Stimulated activated CD8-positive, alpha-beta memory T cell treated with anti-CD3 and anti-CD28 coated beads, Interleukin-7, amount 100 ng/mL, for 24 hours (primary cell): Measurements from ENCODE around the gene FERMT2.
"Not testable (repeated sequence)": the region's sequence is repeated elsewhere in the genome, so short reads cannot be mapped to it uniquely, and the experiment has no call there.

Source experiments
- DNase-seq: peaks from one replicate; pipeline ENCODE4 v3.0.0-alpha.2; 2020; ENCODE audit warnings: low read depth

FERMT2 gene

DNA sequence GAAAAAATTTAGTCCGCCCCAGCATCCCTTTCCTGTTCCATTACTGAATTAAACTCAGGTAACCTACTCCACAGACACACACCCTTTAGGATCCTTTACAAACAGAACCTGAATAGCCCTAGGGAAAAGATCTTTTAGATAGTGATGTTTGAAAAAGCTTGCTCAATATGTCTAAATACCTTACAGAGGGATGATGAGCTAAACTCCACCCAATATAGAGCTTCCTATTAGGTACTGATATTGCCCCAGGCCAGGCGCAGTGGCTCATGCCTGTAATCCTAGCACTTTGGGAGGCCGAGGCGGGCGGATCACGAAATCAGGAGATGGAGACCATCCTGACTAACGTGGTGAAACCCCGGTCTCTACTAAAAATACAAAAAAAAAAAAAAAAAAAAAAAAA lies 50.1 kb downstream of the FERMT2 start:
- DNase-seq, result no peak

DNA sequence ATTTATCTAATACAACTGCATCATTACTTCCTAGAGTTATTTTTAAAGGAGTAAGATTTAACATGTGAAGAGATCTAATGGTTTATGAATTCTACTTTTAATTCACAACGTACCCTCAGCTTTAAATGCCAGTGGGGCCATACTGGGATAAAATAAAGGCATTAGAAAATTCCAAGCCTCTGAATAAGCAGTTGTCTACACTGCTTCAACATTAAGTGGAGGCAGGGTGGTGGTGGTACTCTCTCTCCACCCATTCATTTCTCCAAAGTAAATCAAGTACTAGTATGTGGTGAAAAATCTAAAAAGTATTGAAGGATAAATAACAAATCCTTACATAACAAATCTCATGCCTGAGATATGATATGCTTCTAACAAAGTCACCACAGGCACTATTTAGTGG lies 52.4 kb downstream of the FERMT2 start:
- DNase-seq, result no peak

DNA sequence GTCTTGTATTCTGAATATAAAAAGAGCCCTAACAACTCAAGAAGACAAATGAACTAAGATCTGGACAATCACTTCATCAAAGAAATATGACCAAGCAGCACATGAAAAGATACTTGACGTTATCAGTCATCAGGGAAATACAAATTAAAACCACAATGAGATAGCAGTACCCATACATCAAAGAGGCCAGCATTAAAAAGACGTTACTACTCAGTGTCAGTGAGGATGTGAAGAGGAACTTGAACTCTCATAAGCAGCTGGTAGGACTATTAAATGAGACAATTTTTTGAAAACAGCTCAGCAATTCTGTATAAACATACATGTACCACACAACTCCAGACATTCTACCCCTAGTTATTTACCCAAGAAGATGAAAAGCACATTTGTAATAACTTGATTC lies 55.9 kb downstream of the FERMT2 start:
- DNase-seq, result no peak

DNA sequence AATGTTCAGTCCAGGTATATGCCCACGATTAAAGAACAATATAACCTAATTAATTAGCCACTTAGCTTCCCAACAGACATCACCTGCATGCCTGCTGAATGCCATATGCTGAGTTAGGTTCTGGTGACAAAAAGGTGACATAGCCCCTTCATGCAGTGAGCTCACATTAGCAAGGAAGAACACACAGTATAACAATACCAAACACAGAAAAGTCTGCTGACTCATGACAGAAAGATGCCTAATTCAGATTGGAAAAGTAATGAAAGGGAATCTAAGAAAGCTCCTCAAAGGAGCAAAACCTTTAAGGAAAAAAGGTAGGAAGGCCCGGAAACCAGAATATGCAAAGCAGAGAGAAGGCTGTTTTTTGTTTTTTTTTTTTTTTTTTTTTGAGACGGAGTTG lies 59.0 kb downstream of the FERMT2 start:
- DNase-seq, result no peak

DNA sequence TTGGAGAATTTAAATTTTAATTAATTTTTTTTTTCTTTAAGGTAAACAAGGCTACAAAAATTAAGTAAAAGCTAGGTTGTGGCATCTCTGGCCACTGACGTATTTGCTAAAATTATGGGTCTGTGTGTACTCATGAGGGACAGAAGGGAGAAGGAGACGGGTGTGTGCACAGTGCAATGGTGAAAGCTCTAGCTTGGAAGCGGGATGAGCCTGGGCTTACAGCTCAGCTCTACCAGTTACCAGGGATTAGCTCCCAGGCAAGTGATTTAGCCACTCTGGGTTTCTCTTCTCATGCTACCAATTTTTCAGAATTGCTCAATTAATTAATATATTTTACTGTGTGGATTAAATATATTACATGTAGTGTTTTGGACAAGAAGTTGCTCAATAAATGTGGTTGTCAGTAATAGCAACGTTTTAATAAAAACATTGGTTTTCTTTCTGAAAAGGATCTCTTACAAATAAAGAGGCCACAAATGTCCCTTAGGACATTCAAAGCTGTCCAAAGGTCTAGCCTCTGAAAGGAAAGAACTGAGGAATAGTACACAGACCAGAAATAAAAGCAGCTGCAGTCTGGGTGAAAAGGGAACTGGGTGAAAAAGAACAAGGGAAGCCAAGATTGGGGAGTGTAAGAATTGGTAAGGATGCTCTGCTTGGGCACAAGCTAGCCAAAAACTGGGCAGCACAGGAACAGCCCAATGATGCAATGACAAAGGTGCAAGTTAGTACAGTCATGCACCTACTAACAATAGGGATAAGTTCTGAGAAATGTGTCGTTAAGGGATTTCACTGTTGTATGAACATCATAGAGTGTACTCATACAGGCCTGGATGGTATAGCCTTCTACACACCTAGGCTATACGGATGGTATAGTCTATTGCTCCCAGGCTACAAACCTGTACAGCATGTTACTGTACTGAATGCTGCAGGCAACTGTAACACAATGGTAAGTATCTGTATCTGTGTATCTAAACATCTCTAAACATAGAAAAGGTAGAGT lies 61.7 kb downstream of the FERMT2 start:
- DNase-seq, result no peak

DNA sequence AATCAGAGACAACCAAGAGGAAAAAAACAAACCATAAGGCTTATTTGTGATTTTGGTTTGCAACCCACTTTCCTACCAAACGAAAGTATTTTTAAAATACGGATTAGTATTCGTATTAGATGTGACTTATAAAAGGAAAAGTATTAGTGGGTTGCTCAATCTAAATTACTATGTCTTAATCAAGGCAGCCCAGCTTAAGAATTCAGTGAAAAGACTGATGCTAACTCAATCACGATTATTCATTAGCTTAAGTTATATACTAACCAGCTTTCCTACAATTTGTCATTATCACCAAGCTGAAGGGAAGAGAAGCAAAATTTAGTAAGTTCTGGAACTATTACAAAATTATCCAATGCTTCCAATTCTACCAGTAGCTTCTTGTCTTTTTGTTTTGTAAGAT lies 62.7 kb downstream of the FERMT2 start:
- DNase-seq, result no peak

DNA sequence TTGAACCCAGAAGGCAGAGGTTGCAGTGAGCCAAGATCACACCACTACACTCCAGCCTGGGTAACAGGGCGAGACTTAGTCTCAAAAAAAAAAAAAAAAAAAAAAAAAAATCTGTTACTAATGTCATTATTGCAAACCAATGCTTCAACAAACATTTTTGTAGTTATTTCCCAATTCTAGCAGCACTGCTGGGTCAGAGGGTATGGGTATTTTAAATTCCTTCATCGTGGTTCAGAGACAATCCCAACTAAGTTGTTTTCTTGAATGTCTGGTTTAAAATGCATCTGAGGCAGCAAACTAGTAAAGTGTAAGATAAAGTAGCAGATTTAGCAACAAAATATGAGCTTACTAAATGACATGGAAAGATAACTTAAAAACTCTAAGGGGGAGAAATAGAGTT lies 65.6 kb downstream of the FERMT2 start:
- no peak for DNase-seq

DNA sequence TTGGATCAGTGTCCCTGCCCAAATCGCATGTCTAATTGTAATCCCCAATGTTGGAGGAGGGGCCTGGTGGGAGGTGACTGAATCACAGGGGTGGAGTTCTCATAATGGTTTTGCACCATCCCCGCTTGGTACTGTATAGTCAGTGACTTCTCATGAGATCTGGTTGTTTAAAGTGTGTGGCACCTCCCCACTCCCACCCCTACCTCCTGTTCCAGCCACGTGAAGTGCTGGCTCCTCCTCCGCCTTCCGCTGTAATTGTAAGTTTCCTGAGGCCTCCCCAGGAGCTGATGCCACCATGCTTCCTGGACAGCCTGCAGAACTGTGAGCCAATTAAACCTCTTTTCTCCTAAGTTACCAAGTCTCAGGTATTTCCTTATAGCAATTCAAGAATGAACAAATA lies 67.2 kb downstream of the FERMT2 start:
- DNase-seq, result no peak

DNA sequence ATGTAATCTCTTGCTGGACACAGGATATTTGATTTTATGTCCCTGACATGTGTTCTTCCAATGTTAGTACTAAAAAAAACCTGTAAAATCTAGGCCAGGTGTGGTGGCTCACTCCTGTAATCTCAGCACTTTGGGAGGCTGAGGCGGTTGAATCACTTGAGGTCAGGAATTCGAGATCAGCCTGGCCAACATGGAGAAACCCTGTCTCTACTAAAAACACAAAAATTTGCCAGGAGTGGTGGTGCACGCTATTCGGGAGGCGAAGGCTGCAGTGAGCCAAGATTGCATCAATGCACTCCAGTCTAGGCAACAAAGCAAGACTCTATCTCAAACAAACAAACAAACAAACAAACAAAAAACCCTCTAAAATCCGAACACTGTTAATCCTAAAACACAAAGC lies 68.0 kb downstream of the FERMT2 start:
- DNase-seq, result no peak

DNA sequence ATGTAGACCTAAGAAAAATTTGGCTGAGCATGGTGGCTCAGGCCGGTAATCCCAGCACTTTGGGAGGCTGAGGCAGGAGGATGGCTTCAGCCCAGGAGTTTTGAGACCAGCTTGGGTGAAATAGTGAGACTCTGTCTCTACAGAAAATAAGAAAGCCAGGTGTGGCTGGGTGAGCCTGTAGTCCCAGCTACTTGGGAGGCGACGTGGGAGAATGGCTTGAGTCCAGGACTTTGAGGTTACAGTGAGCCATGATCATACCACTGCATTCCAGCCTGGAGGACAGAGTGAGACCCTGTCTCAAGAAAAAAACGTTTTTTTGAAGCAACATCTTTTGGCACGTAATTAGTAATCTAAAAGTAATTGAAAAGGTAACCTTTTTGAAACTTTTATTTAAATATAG lies 70.9 kb downstream of the FERMT2 start:
- no peak for DNase-seq

DNA sequence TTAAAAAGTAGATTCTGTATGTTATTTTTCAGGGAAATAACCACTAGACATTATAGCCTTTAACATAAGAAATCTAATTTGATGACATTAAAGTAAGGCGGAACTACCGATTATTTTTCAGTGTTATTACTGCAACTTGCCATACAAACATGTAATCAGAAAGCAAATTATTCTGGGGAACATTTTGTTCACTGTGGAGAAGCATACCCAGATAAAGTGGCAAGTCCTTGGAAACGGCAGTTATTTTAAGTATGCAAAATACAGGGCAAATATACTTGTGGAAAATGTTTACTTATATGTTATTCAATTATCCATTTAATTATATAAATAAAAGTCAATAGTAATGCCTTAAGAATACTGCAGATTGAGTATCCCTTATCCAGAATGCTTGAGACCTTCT lies 71.9 kb downstream of the FERMT2 start:
- DNase-seq, result no peak

DNA sequence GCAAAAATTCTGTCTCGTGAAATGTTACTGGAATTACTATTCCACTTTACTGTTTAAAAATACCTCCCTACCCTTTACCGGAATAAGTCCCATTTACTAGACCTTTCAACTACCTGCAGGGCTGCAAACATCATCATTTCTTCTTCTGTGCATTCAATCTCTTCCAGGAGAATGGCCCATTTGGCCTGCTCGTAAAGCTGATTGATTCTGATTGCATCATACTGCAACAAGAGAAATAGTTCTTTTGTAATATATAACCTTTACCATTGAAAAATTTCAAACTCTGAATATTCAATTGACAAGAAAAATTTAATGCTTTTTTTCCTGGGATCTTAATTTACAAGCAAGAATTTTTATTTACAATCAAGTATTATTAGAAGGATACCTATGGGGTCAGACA lies 72.4 kb downstream of the FERMT2 start:
- DNase-seq, result no peak

DNA sequence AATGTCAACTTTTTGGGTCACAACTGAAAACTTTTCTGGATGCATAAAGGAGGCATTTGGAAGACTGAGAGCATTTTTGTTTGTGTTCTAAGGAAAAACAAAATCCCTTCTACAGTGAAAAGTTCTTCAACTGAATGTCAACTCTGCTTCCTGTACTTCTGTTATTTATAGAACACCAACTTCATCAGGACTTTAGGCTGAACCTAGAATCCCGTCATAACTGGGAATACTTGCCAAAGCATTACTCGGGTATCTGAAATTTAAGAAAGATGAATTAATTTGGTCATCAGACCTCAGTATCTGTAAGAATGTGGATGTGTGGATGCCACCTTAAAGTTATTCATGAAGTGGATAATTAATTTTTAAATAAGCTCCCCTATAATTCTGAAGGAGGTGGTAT lies 73.2 kb downstream of the FERMT2 start:
- DNase-seq, result no peak

DNA sequence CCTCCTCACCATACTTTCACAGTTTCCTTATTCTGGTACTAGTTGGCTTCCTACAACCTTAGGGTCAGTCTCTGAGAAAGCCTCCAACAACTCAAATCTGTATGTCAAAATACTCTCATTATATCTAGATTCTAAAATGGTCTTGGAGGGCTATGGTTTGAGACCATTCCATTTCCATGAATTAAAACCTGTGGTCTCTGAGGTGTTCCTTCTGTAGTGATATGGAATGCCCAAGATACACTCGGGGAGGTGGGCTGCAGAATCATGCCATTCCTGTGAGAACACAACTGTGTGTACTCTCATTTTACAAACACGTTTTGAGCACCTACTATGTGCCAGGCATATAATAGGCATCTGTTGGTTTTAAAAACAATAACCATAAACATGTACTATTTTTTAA lies 74.0 kb downstream of the FERMT2 start:
- no peak for DNase-seq

DNA sequence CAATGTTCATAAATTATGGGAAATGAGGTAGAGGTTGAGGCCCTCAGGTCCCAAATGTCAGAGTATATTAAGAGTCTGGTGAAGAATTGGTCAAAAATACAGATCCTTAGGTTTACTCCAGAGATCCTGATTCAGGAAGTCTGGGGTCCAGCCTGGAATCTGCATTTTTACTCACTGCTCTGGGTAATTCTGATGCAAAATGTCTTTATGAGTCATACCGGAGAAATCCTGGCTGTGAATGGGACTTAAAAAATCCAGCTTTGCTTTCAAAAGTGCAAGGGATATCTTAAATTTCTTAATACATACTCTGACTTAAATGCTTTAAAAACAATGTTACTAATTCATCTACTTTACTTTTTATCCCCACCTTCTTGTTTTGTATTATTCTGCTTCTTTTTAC lies 74.5 kb downstream of the FERMT2 start:
- no peak for DNase-seq

DNA sequence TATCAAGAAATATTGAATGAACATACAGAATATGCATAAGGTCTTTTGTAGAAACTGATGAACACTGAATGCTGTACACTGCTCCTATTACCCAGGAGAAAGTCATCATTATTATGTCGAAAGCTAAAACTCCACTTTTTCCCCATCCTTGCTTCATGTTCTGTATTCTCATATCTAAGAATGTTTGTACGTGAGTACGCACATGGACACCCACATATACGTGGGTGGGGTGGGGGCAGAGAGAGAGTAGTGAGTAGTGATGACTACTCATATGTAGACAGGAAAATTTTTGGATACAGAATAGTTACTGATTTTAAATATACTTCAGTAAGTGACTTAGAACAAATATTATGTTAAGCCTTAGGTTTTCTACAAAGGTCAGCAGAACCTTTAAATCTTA lies 75.1 kb downstream of the FERMT2 start:
- DNase-seq, result no peak

DNA sequence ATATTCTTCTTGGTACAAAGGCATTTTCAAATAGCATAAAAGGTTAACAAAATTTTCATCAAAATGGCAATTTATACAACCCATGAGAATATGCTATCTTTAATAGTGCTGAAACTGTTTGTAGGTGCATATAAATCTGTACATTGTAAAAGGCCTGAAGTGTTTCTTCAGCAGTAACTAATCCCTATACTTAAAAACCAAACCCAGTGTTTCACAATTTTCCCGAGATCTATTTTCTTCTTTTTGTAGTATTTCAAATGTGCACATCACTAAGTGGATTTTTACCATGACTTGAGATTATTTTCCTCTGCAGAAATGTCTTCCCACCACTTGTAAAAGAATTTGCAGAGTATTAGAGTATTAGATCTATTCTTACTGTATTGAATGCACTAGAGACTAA lies 76.5 kb downstream of the FERMT2 start:
- DNase-seq, result no peak

DNA sequence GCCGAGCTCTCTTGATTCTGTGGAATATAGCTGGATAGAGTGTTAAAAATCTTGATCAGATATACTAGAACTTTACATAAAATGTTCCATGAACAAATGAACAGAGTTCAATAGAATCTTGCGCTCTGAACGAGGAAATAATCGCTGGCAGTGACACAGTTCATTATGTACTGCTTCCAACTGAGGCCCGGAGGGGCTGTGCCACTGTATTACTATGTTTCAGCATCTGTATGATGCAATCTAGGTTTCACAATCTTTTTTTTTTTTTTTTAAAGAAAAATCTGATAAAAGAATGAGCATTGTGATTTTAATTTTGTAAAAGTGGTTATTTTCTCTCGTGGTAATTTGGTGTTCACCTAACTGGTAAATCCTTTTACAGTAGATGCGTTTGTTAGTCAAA lies 77.2 kb downstream of the FERMT2 start:
- DNase-seq, result no peak

DNA sequence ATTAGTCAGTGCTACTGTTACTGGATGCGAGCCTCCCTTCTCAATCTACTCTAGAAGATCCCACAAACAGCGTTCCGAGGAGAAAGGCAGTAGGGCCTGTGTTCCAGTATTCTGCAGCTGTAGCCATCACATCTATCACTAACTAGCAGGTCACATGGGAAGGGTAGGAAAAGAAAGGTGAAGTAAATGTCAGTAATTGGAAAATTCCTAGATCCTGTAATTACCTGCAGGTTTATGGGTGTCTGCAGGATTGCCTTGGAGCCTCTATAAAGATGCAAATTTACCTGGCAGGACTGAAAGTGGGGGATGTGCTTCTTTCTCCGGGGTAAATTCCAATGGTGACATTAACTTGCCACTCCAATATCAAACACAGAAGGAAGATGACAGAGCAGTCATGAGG lies 77.8 kb downstream of the FERMT2 start:
- no peak for DNase-seq

DNA sequence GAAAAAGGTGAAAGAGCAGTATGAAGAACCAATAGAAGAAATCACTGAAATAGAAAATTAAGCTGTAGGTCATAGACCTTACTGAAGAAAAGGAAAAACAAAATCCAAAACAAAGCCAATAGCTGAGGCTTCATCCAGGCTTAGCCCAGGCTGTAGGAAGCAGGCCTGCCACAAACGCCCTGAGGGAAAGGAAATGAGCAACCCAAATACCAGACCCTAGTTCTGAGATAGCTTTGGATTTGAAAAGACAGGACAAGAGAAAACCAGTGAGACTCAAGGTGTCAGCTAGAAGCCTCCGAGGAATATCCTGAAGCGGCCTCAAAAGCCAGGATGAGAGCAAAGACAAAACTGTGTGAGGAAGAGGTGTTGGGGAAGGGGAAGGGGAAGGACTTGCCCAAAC lies 79.2 kb downstream of the FERMT2 start:
- no peak for DNase-seq

DNA sequence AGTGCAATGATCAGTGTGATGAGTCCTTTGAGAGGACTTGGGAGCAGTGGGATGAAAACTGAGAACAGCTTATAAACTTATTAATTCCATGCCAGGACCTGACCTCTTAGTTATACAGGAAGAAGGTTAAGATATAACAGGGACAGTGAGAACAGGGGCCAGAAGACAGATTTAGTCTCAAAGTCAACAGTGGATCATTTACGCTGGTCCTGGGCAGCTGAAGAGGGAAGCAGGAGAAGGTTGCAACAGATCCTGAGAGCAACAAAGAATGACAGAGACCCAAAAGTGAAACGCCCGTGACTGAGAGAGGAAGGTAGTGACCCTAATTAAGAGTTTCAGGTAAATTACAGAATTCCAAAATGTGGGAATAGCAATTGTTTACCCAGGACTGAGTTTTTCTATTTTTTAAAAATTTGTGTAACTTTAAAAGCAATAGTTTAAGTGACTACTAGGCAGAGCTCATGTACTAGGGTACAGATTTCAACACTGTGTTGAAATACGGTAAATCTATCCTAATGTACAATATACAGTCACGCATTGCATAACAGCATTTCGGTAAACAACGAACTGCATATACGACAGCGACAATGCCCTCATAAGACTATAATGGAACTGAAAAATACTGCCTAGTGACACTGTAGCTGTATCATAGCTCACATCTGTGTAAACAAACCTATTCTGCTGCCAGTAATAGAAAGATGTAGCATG lies 81.8 kb downstream of the FERMT2 start:
- DNase-seq, result no peak

DNA sequence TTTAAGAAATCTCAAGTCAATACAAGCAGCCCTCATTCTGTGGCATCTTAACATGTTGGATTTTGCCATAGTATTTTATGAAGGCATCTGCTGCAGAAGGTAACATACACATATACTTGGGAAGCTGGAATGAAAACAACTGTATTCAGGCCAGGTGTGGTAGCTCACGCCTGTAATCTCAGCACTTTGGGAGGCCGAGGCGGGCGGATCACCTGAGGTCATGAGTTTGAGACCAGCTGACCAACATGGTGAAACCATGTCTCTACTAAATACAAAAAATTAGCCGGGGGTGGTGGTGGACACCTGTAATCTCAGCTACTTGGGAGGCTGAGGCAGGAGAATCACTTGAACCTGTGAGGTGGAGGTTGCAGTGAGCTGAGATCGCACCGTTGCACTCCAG lies 86.0 kb downstream of the FERMT2 start:
- DNase-seq, result not testable (repeated sequence)

DNA sequence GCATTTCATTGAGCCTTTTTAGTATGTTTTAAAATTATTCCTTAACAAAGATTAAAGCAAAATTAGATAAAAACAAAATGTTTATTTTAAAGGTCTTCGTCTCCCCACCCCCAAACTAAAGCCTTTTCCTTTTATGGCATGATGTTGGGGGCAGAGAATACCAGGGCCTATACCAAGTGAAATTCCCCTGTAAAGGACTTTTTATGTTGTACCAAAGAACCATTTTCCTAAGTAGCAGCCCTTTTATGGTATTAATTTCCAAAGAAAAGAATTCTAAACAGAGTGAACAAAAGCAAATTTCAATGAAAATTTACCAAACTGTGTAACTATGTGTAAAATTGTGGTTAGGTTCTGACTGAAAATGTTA lies 87.5 kb downstream of the FERMT2 start:
- no peak for DNase-seq
